Body of pancreas (tissue), 4 donors: ENCODE measurements around the gene PHC2. TPM values are rescaled to one million over a fixed set of nuclear protein-coding genes. Genes with fewer than 3 reads are reported as not detected.
A peak's percentile ranks its signal among the peaks of the same experiment; 100 is the strongest.

ENCODE experiments used
- ATAC-seq: fragments of 150-250 bp; one replicate; pipeline ENCODE4 v1.9.1; 2016
- DNase-seq, 4 donors: peaks; one replicate each; pipeline ENCODE4 v3.0.0-alpha.2; 2019
- H3K27ac ChIP-seq, 4 donors: fragments of 200-600 bp; sonication (generic); 1 replicate in 3 of 4; 2 replicates in 1 of 4; pipeline versions ENCODE4 v1.5.1 to v1.6.1; 2016 to 2019; ENCODE audit warnings: mild to moderate bottlenecking in 1 of 4, mixed read lengths in 1 of 4, moderate library complexity in 1 of 4
- H3K27me3 ChIP-seq, 2 donors: fragments of 200-600 bp; sonication (generic); one replicate each; pipeline ENCODE4 v1.6.0; 2016; ENCODE audit warnings: mild to moderate bottlenecking in 1 of 2
- H3K36me3 ChIP-seq, 2 donors: fragments of 200-600 bp; sonication (generic); replicated peaks in 1 of 2; 2 replicates each; pipeline ENCODE4 v1.5.1; 2016; ENCODE audit warnings: low read depth in 2 of 2; ENCODE audit not compliant: insufficient read depth in 1 of 2
- H3K4me1 ChIP-seq: fragments of 200-600 bp; sonication (generic); one replicate; pipeline ENCODE4 v1.6.0; 2016
- H3K4me3 ChIP-seq, 2 donors: fragments of 200-600 bp; sonication (generic); 1 replicate in 1 of 2; 2 replicates in 1 of 2; pipeline ENCODE4 v1.5.1; 2016 to 2019
- H3K9me3 ChIP-seq, 3 donors: fragments of 200-600 bp; sonication (generic); 1 replicate in 2 of 3; 2 replicates in 1 of 3; pipeline ENCODE4 v1.5.1; 2016
- POLR2A ChIP-seq, 3 donors: fragments of 450-650 bp; IDR thresholded peaks; one replicate each; pipeline ENCODE4 v1.6.1; 2016; ENCODE audit warnings: antibody characterized with exemption in 3 of 3, mild to moderate bottlenecking in 2 of 3
- WGBS, 2 donors: methylation state at CpG; one replicate each; pipeline ENCODE4 v1.1.5; 2017; 5-methylcytosine and 5-hydroxymethylcytosine counted together
- intact Hi-C: fragments of 100-400 bp; cut with DNase I; formaldehyde crosslinking; loops from one replicate; pipeline ENCODE4 v1.15.1; 2023
- total RNA-seq, 2 donors: library from RNA; depleted of rRNA; stranded (reverse); fragments of >200 nt; gene quantifications; one replicate each; pipeline ENCODE4 v1.1.0, GENCODE V29; 2016
- TF ChIP-seq, protein P1 (sequence below), 7 experiments: fragments of 450-650 bp in 4 of 7; fragments of 200-600 bp in 3 of 7; sonication (generic) in 3 of 7; IDR thresholded peaks; one replicate each; pipeline ENCODE4 v1.5.1; 2016 to 2019; ENCODE audit warnings: antibody characterized with exemption in 7 of 7

Gene PHC2
- total RNA-seq, 2 donors from 2014 or later = 41.8 to 44.5 TPM

DNA sequence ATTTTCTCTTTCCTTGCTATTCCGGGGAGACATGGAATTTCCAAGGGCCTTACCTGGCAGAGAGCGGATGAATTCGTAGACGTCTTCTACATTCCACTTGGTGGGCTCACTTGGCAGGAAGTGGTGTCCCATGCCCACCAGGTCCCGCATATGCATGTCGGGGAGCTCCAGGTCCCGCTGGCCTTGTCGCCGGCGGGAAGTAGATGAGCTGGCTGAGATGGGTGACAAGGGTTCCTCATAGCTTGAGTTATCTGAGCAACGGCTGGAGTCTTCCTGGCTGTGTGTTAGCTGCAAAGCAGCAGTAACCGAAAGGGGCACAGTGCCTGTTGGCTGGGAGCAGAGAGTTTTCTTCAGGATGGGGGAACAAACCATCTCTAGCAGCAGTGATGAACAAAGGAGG is 102.1 kb downstream of the PHC2 start:
- Histone ChIP-seq H3K4me3 (no peak overlapping the region), H3K36me3 (peaks cover 37 to 62% of the 10 kb centered on the region in 2 donors), H3K9me3 (no peaks in the 10 kb centered on the region), H3K27me3 (no peaks in the 10 kb centered on the region), H3K27ac (peak overlapping the region in 1 of 4 donors; percentile 37), H3K4me1 (peaks cover 25% of the 10 kb centered on the region)
- ATAC-seq = no peak
- TF ChIP-seq, protein P1, sequence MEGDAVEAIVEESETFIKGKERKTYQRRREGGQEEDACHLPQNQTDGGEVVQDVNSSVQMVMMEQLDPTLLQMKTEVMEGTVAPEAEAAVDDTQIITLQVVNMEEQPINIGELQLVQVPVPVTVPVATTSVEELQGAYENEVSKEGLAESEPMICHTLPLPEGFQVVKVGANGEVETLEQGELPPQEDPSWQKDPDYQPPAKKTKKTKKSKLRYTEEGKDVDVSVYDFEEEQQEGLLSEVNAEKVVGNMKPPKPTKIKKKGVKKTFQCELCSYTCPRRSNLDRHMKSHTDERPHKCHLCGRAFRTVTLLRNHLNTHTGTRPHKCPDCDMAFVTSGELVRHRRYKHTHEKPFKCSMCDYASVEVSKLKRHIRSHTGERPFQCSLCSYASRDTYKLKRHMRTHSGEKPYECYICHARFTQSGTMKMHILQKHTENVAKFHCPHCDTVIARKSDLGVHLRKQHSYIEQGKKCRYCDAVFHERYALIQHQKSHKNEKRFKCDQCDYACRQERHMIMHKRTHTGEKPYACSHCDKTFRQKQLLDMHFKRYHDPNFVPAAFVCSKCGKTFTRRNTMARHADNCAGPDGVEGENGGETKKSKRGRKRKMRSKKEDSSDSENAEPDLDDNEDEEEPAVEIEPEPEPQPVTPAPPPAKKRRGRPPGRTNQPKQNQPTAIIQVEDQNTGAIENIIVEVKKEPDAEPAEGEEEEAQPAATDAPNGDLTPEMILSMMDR (IDR thresholded peaks at IDR 0.05) = no peak
- no peak for TF ChIP-seq POLR2A (IDR thresholded peaks at IDR 0.05)
- 93 to 95% methylated on average over 12 of the region's 12 CpGs for WGBS, 2 donors
- no peak for DNase-seq
- intact Hi-C loops = no loop called here

DNA sequence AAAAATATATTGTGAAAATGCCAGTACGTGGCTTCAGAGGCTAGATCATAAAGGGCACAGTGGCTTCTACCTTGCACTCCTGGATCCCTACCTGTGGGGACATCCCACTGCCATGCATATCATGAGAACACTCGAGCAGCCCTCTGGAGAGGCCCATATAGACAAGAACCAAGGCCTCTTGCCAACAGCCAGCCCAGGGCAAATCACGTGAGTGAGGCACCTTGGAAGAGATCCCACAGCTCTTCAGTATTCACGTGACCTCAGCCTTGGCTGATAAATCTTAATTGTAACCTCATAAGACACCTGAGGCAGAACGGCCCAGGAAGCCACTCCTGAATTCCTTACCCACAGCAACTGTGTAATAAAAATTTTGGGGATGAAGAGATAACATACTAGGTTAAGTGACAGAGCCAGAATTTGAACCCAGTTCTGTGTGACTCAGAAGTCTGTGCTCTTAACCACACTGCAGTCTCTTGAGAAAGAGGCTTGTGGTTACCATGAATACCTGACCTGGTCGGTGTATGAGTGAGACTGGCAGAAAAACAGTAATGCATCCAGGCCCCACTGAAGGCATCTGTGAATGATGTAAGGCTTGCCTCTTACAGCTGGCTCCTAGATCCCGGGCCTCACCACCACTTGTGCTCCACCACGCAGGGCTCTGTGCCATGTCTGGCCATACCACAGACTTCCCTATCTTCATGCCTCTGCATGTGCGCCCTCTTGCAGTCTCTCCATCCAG is 103.1 kb downstream of the PHC2 start:
- DNase-seq (peak in 3 of 4 donors; percentile 59 to 65 (median 62)), ATAC-seq (peak; percentile 31)
- peak overlapping the region in 1 of 4 donors; percentile 37 for H3K27ac ChIP-seq
- intact Hi-C loops = no loop called here
- 48 to 52% methylated on average over 9 of the region's 9 CpGs for WGBS, 2 donors
- peaks cover 40 to 70% of the 10 kb centered on the region in 2 donors for H3K36me3 ChIP-seq
- no peaks in the 10 kb centered on the region for H3K27me3 ChIP-seq
- TF ChIP-seq, protein P1 (IDR thresholded peaks at IDR 0.05) = no peak
- no peak for TF ChIP-seq POLR2A (IDR thresholded peaks at IDR 0.05)
- H3K4me1 ChIP-seq = peaks cover 14% of the 10 kb centered on the region
- no peaks in the 10 kb centered on the region for H3K9me3 ChIP-seq
- H3K4me3 ChIP-seq = no peak overlapping the region

DNA sequence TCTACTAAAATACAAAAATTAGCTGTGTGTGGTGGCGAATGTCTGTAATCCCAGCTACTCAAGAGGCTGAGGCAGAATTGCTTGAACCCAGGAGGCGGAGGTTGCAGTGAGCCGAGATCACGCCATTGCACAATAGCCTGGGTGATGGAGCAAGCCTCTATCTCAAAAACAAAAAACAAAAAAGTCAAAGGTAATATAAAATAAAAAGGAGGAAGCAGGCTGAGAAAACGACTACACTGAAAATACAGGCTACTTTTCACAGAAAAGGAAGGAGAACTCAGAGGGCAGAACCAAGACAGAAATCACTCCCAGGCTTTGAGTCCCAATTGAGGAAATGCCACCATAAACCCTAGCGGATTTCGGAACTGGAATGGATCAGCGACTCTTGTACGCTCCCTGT is 104.1 kb downstream of the PHC2 start:
- intact Hi-C loops = no loop called here
- no peak for TF ChIP-seq POLR2A (IDR thresholded peaks at IDR 0.05)
- TF ChIP-seq, protein P1 (IDR thresholded peaks at IDR 0.05) = no peak
- WGBS, 2 donors = 72 to 88% methylated on average over 9 of the region's 9 CpGs
- peaks cover 10% of the 10 kb centered on the region for H3K4me1 ChIP-seq
- H3K4me3 ChIP-seq = no peak overlapping the region
- H3K36me3 ChIP-seq = peaks cover 40 to 70% of the 10 kb centered on the region in 2 donors
- H3K27me3 ChIP-seq = no peaks in the 10 kb centered on the region
- H3K9me3 ChIP-seq = no peaks in the 10 kb centered on the region
- DNase-seq = no peak
- peak overlapping the region in 1 of 4 donors; percentile 37 for H3K27ac ChIP-seq
- no peak for ATAC-seq

DNA sequence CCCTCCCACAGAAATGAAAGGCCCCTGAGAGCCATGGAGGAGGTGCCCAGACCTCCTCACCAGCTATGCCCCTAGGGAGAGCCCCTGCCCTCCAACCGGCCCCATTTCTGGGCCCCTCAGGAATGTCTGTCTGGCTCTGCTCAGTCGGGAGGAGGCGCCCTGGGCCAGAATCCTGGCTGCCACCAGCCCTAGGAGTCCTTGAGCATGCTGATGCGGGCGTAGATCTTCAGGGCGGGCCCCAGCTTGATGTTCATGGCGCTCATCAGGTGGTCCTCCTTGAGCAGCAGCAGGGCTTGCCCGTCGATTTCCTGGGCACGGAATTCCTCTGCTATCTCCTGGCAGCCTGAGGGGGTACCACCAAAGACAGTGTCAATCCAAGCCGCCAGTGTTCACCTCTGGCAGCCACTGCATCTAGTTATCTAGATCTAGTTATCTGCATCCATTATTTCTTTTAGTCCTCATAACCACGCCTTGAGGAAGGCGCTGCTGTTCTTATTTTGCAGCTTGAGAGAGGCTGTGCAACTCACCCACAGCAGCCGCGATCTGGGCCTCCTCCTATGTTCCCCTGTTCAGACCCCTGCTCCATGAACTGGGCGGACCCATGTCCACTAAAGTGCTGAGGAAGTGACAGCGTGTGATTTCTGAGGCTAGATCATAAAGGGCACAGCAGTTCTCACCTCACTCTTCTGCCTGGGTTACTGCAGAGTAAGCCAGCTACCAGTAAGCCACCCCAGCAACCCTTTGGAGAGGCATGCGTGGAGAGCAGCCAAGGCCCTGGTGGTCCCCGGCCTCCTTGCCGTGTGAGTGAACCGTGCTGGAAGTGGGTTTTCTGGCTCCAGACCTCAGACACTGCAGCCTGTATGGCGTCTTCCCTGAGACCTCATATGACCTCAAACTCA is 106.0 kb downstream of the PHC2 start:
- intact Hi-C loops = no loop called here
- peaks cover 30 to 53% of the 10 kb centered on the region in 2 donors for H3K36me3 ChIP-seq
- ATAC-seq (no peak), DNase-seq (no peak)
- H3K27me3 ChIP-seq = no peaks in the 10 kb centered on the region
- 88 to 89% methylated on average over 16 to 22 of the region's 22 CpGs for WGBS, 2 donors
- H3K27ac ChIP-seq = no peak overlapping the region
- TF ChIP-seq, protein P1 (IDR thresholded peaks at IDR 0.05) = no peak
- no peak for TF ChIP-seq POLR2A (IDR thresholded peaks at IDR 0.05)
- H3K4me1 ChIP-seq = peaks cover 10% of the 10 kb centered on the region
- H3K4me3 ChIP-seq = no peak overlapping the region
- H3K9me3 ChIP-seq = no peaks in the 10 kb centered on the region
